Transverse colon (tissue), 4 donors: ENCODE data around the gene THSD4. TPM values are rescaled to one million over a fixed set of nuclear protein-coding genes. Genes with fewer than 3 reads are reported as not detected.

Source experiments
- DNase-seq: peaks from one replicate; pipeline ENCODE4 v3.0.0-alpha.2; 2019
- H3K27ac ChIP-seq, 4 donors: fragments of 200-600 bp; sonication (generic); 2 replicates each; pipeline ENCODE4 v1.5.1; 2016 to 2018; ENCODE audit warnings: inconsistent platforms in 4 of 4
- H3K27me3 ChIP-seq: fragments of 200-600 bp; sonication (generic); 2 replicates; pipeline ENCODE4 v1.5.1; 2017; ENCODE audit warnings: inconsistent platforms
- H3K36me3 ChIP-seq, 4 donors: fragments of 200-600 bp; sonication (generic); 2 replicates each; pipeline ENCODE4 v1.5.1; 2017 to 2019; ENCODE audit warnings: inconsistent platforms in 4 of 4
- H3K4me1 ChIP-seq, 4 donors: fragments of 200-600 bp; sonication (generic); 2 replicates each; pipeline ENCODE4 v1.5.1; 2017 to 2020; ENCODE audit warnings: inconsistent platforms in 4 of 4
- H3K4me3 ChIP-seq, 4 donors: fragments of 200-600 bp; sonication (generic); 1 replicate in 1 of 4; 2 replicates in 3 of 4; pipeline versions ENCODE4 v1.5.1 to v1.6.1; 2017 to 2019; ENCODE audit warnings: inconsistent platforms in 4 of 4
- H3K9me3 ChIP-seq, 2 donors: fragments of 200-600 bp; sonication (generic); 2 replicates each; pipeline ENCODE4 v1.5.1; 2017 to 2019; ENCODE audit warnings: inconsistent platforms in 2 of 2
- CTCF ChIP-seq, 5 experiments: fragments of 200-600 bp in 3 of 5; fragments of 450-650 bp in 2 of 5; sonication (generic) in 3 of 5; IDR thresholded peaks; 1 replicate in 2 of 5; 2 replicates in 3 of 5; pipeline ENCODE4 v1.5.1; 2016 to 2017; ENCODE audit warnings: antibody characterized with exemption in 5 of 5, inconsistent platforms in 3 of 5, mild to moderate bottlenecking in 2 of 5, moderate library complexity in 1 of 5
- EP300 ChIP-seq: sonication (generic); formaldehyde crosslinking; IDR thresholded peaks from one replicate; pipeline ENCODE4 v1.6.1; 2017; ENCODE audit warnings: antibody characterized with exemption, low read depth
- POLR2A ChIP-seq: fragments of 450-650 bp; IDR thresholded peaks from one replicate; pipeline ENCODE4 v1.6.1; 2016; ENCODE audit warnings: antibody characterized with exemption, mild to moderate bottlenecking, moderate library complexity
- POLR2AphosphoS5 ChIP-seq, 3 donors: sonication (generic); formaldehyde crosslinking; IDR thresholded peaks; one replicate each; pipeline ENCODE4 v1.6.1; 2016; ENCODE audit warnings: antibody characterized with exemption in 3 of 3
- WGBS, 2 donors: methylation state at CpG; one replicate each; pipeline ENCODE4 v1.1.5; 2018; ENCODE audit warnings: low coverage in 1 of 2; 5-methylcytosine and 5-hydroxymethylcytosine counted together
- in situ Hi-C, 4 donors: fragments of 200-750 bp; cut with MboI; loops; one replicate each; pipeline versions ENCODE4 v1.15.0 to v1.15.1; 2017; ENCODE audit warnings: low sequenced_read_pairs in 3 of 4, low pct_ligation_motif_present in 1 of 4, low pct_unique_long_range_greater_than_20kb in 1 of 4
- intact Hi-C: fragments of 100-400 bp; cut with DNase I; formaldehyde crosslinking; loops from one replicate; pipeline ENCODE4 v1.15.1; 2023; ENCODE audit warnings: low total_unique reads
- total RNA-seq, 4 donors: library from RNA; depleted of rRNA; stranded (reverse); fragments of >200 nt; gene quantifications; one replicate each; pipeline ENCODE4 v1.1.0, GENCODE V29; 2016

Gene THSD4
- total RNA-seq, 4 donors from 2014 or later = 13.3 to 57.2 (median 47.4) TPM

- H3K4me1 ChIP-seq = peaks cover 3 to 11% (median 9%) of the 10 kb centered on the region in 4 donors
- peak overlapping the region in 1 of 4 donors; percentile 58 for H3K4me3 ChIP-seq
- intact Hi-C loops (no loop called here), in situ Hi-C loops (loop anchor here in 3 of 4 donors (10.0 kb wide), 2 partner anchors 318 to 328 kb away; no protein-coding TSS in a partner anchor)
- H3K9me3 ChIP-seq = no peaks in the 10 kb centered on the region
- peak; percentile 59 for DNase-seq
- peaks cover 8% of the 10 kb centered on the region for H3K27me3 ChIP-seq
- no peaks in the 10 kb centered on the region for H3K36me3 ChIP-seq
- WGBS, 2 donors = 58 to 68% methylated on average over 2 to 3 of the region's 3 CpGs
- no peak for TF ChIP-seq POLR2A
- TF ChIP-seq POLR2AphosphoS5 (IDR thresholded peaks at IDR 0.05) = no peak
- peak overlapping the region in 3 of 4 donors; percentile 79 to 86 (median 81) for H3K27ac ChIP-seq
Observed at GRCh38 chr15:71116942-71117341, 1.7 kb downstream of the THSD4 start.

GRCh38 chr15:71117714-71118305 is 2.5 kb downstream of the THSD4 start:
- in situ Hi-C loops = loop anchor here in 3 of 4 donors (10.0 kb wide), 2 partner anchors 317 to 327 kb away; no protein-coding TSS in a partner anchor

GRCh38 chr15:71118345-71118744 is 3.1 kb downstream of the THSD4 start:
- H3K4me1 ChIP-seq = peaks cover 3 to 11% (median 9%) of the 10 kb centered on the region in 4 donors
- DNase-seq = no peak
- intact Hi-C loops (no loop called here), in situ Hi-C loops (loop anchor here in 3 of 4 donors (10.0 kb wide), 2 partner anchors 316 to 326 kb away; no protein-coding TSS in a partner anchor)
- H3K27me3 ChIP-seq = peaks cover 8% of the 10 kb centered on the region
- no peaks in the 10 kb centered on the region for H3K9me3 ChIP-seq
- WGBS, 2 donors = 88 to 89% methylated on average over 5 of the region's 5 CpGs
- H3K27ac ChIP-seq = no peak overlapping the region
- no peaks in the 10 kb centered on the region for H3K36me3 ChIP-seq
- no peak overlapping the region for H3K4me3 ChIP-seq
- TF ChIP-seq POLR2A (no peak), EP300 (no peak), POLR2AphosphoS5 (IDR thresholded peaks at IDR 0.05) (no peak), CTCF (IDR thresholded peaks at IDR 0.05) (no peak)

More at GRCh38 chr15:71117714-71118305, 2.5 kb downstream of the THSD4 start:
- Histone ChIP-seq H3K36me3 (no peaks in the 10 kb centered on the region), H3K27ac (no peak overlapping the region), H3K27me3 (peaks cover 8% of the 10 kb centered on the region), H3K4me1 (peaks cover 3 to 11% (median 9%) of the 10 kb centered on the region in 4 donors), H3K4me3 (no peak overlapping the region), H3K9me3 (no peaks in the 10 kb centered on the region)
- intact Hi-C loops = no loop called here
- no peak for TF ChIP-seq CTCF (IDR thresholded peaks at IDR 0.05)
- no peak for TF ChIP-seq POLR2A
- no peak for TF ChIP-seq EP300
- no peak for TF ChIP-seq POLR2AphosphoS5 (IDR thresholded peaks at IDR 0.05)
- DNase-seq = no peak
- WGBS, 2 donors = 72 to 75% methylated on average over 6 to 7 of the region's 7 CpGs

- no peak overlapping the region for H3K4me3 ChIP-seq
- 73 to 95% methylated on average over 3 to 11 of the region's 11 CpGs for WGBS, 2 donors
- peaks cover 8% of the 10 kb centered on the region for H3K27me3 ChIP-seq
- intact Hi-C loops (no loop called here), in situ Hi-C loops (loop anchor here in 3 of 4 donors (10.0 kb wide), 2 partner anchors 316 to 326 kb away; no protein-coding TSS in a partner anchor)
- peaks cover 3 to 11% (median 9%) of the 10 kb centered on the region in 4 donors for H3K4me1 ChIP-seq
- no peak overlapping the region for H3K27ac ChIP-seq
- TF ChIP-seq EP300 (no peak), CTCF (IDR thresholded peaks at IDR 0.05) (no peak), POLR2A (no peak), POLR2AphosphoS5 (IDR thresholded peaks at IDR 0.05) (no peak)
- no peaks in the 10 kb centered on the region for H3K36me3 ChIP-seq
- no peaks in the 10 kb centered on the region for H3K9me3 ChIP-seq
- DNase-seq = no peak
Observed at GRCh38 chr15:71118881-71119632, 3.8 kb downstream of the THSD4 start.
